IgD-negative memory B cell (primary cell): ENCODE measurements around the gene PRR5L. TPM values are rescaled to one million over a fixed set of nuclear protein-coding genes. Genes with fewer than 3 reads are reported as not detected.
"Not testable (repeated sequence)": the region's sequence is repeated elsewhere in the genome, so short reads cannot be mapped to it uniquely, and the experiment has no call there.

Experiments
- H3K27ac Mint-ChIP-seq, 3 donors: one replicate each; pipeline ENCODE4 v1.8.0; 2020 to 2022; ENCODE audit warnings: mild to moderate bottlenecking in 3 of 3, mixed read lengths in 3 of 3, moderate library complexity in 1 of 3
- H3K27me3 Mint-ChIP-seq: one replicate; pipeline ENCODE4 v1.8.0; 2021; ENCODE audit warnings: mixed read lengths
- H3K36me3 Mint-ChIP-seq: one replicate; pipeline ENCODE4 v1.8.0; 2020; ENCODE audit warnings: mild to moderate bottlenecking, mixed read lengths
- H3K4me1 Mint-ChIP-seq, 3 donors: one replicate each; pipeline ENCODE4 v1.8.0; 2020 to 2022; ENCODE audit warnings: mixed read lengths in 3 of 3, mild to moderate bottlenecking in 1 of 3
- H3K4me3 Mint-ChIP-seq, 4 donors: one replicate each; pipeline ENCODE4 v1.8.0; 2020 to 2022; ENCODE audit warnings: mild to moderate bottlenecking in 4 of 4, mixed read lengths in 4 of 4, moderate library complexity in 3 of 4
- H3K9me3 Mint-ChIP-seq, 3 donors: one replicate each; pipeline ENCODE4 v1.8.0; 2020 to 2021; ENCODE audit warnings: mixed read lengths in 3 of 3, mild to moderate bottlenecking in 1 of 3
- polyA plus RNA-seq: library from polyadenylated mRNA; unstranded; fragments of 300-500 nt; fragmentation: Illumina TruSeq; gene quantifications from one replicate; pipeline ENCODE4 v1.2.3, GENCODE V29; 2021

Gene PRR5L
- polyA plus RNA-seq, 1 donor from 2014 or later = 1.2 TPM

- no peaks in the 10 kb centered on the region for H3K9me3 Mint-ChIP-seq
- H3K4me3 Mint-ChIP-seq = no peak overlapping the region
- H3K27me3 Mint-ChIP-seq = peaks cover 3% of the 10 kb centered on the region
- no peaks in the 10 kb centered on the region for H3K4me1 Mint-ChIP-seq
- H3K27ac Mint-ChIP-seq = no peak overlapping the region
- no peaks in the 10 kb centered on the region for H3K36me3 Mint-ChIP-seq
Observed at GRCh38 chr11:36300650-36301049, 4.6 kb downstream of the PRR5L start.

GRCh38 chr11:36304351-36304750, 8.3 kb downstream of the PRR5L start:
- Mint-ChIP-seq H3K27me3 (peaks cover 10% of the 10 kb centered on the region), H3K4me3 (no peak overlapping the region), H3K36me3 (no peaks in the 10 kb centered on the region), H3K4me1 (peaks cover 0 to 1% (median 0%) of the 10 kb centered on the region in 3 donors), H3K9me3 (peaks cover 0 to 3% (median 0%) of the 10 kb centered on the region in 3 donors), H3K27ac (no peak overlapping the region)

- Mint-ChIP-seq H3K4me1 (peaks cover 0 to 1% (median 0%) of the 10 kb centered on the region in 3 donors), H3K27ac (no peak overlapping the region)
Observed at GRCh38 chr11:36305047-36305446, 9.0 kb downstream of the PRR5L start.

GRCh38 chr11:36306888-36307287, 10.8 kb downstream of the PRR5L start:
- H3K36me3 Mint-ChIP-seq = no peaks in the 10 kb centered on the region
- peaks cover 11% of the 10 kb centered on the region for H3K27me3 Mint-ChIP-seq
- H3K4me3 Mint-ChIP-seq = no peak overlapping the region
- peaks cover 0 to 3% (median 0%) of the 10 kb centered on the region in 3 donors for H3K9me3 Mint-ChIP-seq
- no peak overlapping the region for H3K27ac Mint-ChIP-seq
- H3K4me1 Mint-ChIP-seq = peaks cover 0 to 1% (median 0%) of the 10 kb centered on the region in 3 donors

More at GRCh38 chr11:36305047-36305446, 9.0 kb downstream of the PRR5L start:
- Mint-ChIP-seq H3K36me3 (no peaks in the 10 kb centered on the region), H3K27me3 (peaks cover 11% of the 10 kb centered on the region), H3K4me3 (no peak overlapping the region), H3K9me3 (peaks cover 0 to 3% (median 0%) of the 10 kb centered on the region in 3 donors)

- Mint-ChIP-seq H3K9me3 (peaks cover 0 to 3% (median 0%) of the 10 kb centered on the region in 3 donors), H3K36me3 (no peaks in the 10 kb centered on the region), H3K27ac (no peak overlapping the region), H3K27me3 (peaks cover 11% of the 10 kb centered on the region), H3K4me3 (no peak overlapping the region), H3K4me1 (peaks cover 0 to 1% (median 0%) of the 10 kb centered on the region in 3 donors)
Observed at GRCh38 chr11:36308577-36308976, 12.5 kb downstream of the PRR5L start.

GRCh38 chr11:36309779-36310178, 13.7 kb downstream of the PRR5L start:
- Mint-ChIP-seq H3K36me3 (no peaks in the 10 kb centered on the region), H3K4me1 (peaks cover 0 to 1% (median 0%) of the 10 kb centered on the region in 3 donors), H3K4me3 (no peak overlapping the region), H3K27me3 (peaks cover 16% of the 10 kb centered on the region), H3K27ac (no peak overlapping the region), H3K9me3 (peaks cover 0 to 3% (median 0%) of the 10 kb centered on the region in 3 donors)

GRCh38 chr11:36311926-36312595, 16.0 kb downstream of the PRR5L start:
- no peaks in the 10 kb centered on the region for H3K36me3 Mint-ChIP-seq
- no peak overlapping the region for H3K4me3 Mint-ChIP-seq
- H3K9me3 Mint-ChIP-seq = no peaks in the 10 kb centered on the region
- no peak overlapping the region for H3K27ac Mint-ChIP-seq
- no peaks in the 10 kb centered on the region for H3K4me1 Mint-ChIP-seq
- peaks cover 16% of the 10 kb centered on the region for H3K27me3 Mint-ChIP-seq

- Mint-ChIP-seq H3K27ac (no peak overlapping the region), H3K4me3 (no peak overlapping the region), H3K9me3 (no peaks in the 10 kb centered on the region), H3K4me1 (no peaks in the 10 kb centered on the region), H3K36me3 (no peaks in the 10 kb centered on the region), H3K27me3 (peaks cover 13% of the 10 kb centered on the region)
Observed at GRCh38 chr11:36312611-36313472, 16.8 kb downstream of the PRR5L start.

GRCh38 chr11:36313750-36314433, 17.8 kb downstream of the PRR5L start:
- no peaks in the 10 kb centered on the region for H3K9me3 Mint-ChIP-seq
- peaks cover 9% of the 10 kb centered on the region for H3K27me3 Mint-ChIP-seq
- H3K27ac Mint-ChIP-seq = no peak overlapping the region
- H3K4me1 Mint-ChIP-seq = no peaks in the 10 kb centered on the region
- no peaks in the 10 kb centered on the region for H3K36me3 Mint-ChIP-seq
- H3K4me3 Mint-ChIP-seq = no peak overlapping the region

GRCh38 chr11:36314434-36314767, 18.3 kb downstream of the PRR5L start:
- Mint-ChIP-seq H3K9me3 (no peaks in the 10 kb centered on the region), H3K27ac (no peak overlapping the region), H3K4me1 (no peaks in the 10 kb centered on the region), H3K36me3 (no peaks in the 10 kb centered on the region), H3K27me3 (peaks cover 9% of the 10 kb centered on the region), H3K4me3 (no peak overlapping the region)

GRCh38 chr11:36316049-36316448, 20.0 kb downstream of the PRR5L start:
- H3K27ac Mint-ChIP-seq = no peak overlapping the region
- no peak overlapping the region for H3K4me3 Mint-ChIP-seq
- H3K36me3 Mint-ChIP-seq = no peaks in the 10 kb centered on the region
- H3K9me3 Mint-ChIP-seq = no peaks in the 10 kb centered on the region
- H3K27me3 Mint-ChIP-seq = peaks cover 4% of the 10 kb centered on the region
- no peaks in the 10 kb centered on the region for H3K4me1 Mint-ChIP-seq

GRCh38 chr11:36317992-36318391, 21.9 kb downstream of the PRR5L start:
- H3K4me1 Mint-ChIP-seq = no peaks in the 10 kb centered on the region
- no peak overlapping the region for H3K4me3 Mint-ChIP-seq
- H3K9me3 Mint-ChIP-seq = no peaks in the 10 kb centered on the region
- no peaks in the 10 kb centered on the region for H3K36me3 Mint-ChIP-seq
- no peak overlapping the region for H3K27ac Mint-ChIP-seq
- H3K27me3 Mint-ChIP-seq = peaks cover 4% of the 10 kb centered on the region

- not testable (repeated sequence) for H3K9me3 Mint-ChIP-seq, H3K36me3 Mint-ChIP-seq, H3K4me3 Mint-ChIP-seq, H3K27me3 Mint-ChIP-seq, H3K27ac Mint-ChIP-seq
- H3K4me1 Mint-ChIP-seq = peaks cover 3 to 10% (median 6%) of the 10 kb centered on the region in 3 donors
Observed at GRCh38 chr11:36324956-36325355, 28.9 kb downstream of the PRR5L start.

GRCh38 chr11:36325403-36325802, 29.3 kb downstream of the PRR5L start:
- H3K4me3 Mint-ChIP-seq, H3K9me3 Mint-ChIP-seq, H3K27me3 Mint-ChIP-seq, H3K27ac Mint-ChIP-seq, H3K36me3 Mint-ChIP-seq: not testable (repeated sequence)
- peaks cover 3 to 10% (median 6%) of the 10 kb centered on the region in 3 donors for H3K4me1 Mint-ChIP-seq
